Stimulated activated CD4-positive, alpha-beta T cell treated with anti-CD3 and anti-CD28 coated beads, Interleukin-2, amount 100 ng/mL, for 4 hours (primary cell): ENCODE measurements around the gene CASP8AP2.
"Not testable (repeated sequence)": the region's sequence is repeated elsewhere in the genome, so short reads cannot be mapped to it uniquely, and the experiment has no call there.

Experiments
- DNase-seq: peaks from one replicate; pipeline ENCODE4 v3.0.0-alpha.2; 2020; ENCODE audit warnings: low read depth

The CASP8AP2 gene

DNA sequence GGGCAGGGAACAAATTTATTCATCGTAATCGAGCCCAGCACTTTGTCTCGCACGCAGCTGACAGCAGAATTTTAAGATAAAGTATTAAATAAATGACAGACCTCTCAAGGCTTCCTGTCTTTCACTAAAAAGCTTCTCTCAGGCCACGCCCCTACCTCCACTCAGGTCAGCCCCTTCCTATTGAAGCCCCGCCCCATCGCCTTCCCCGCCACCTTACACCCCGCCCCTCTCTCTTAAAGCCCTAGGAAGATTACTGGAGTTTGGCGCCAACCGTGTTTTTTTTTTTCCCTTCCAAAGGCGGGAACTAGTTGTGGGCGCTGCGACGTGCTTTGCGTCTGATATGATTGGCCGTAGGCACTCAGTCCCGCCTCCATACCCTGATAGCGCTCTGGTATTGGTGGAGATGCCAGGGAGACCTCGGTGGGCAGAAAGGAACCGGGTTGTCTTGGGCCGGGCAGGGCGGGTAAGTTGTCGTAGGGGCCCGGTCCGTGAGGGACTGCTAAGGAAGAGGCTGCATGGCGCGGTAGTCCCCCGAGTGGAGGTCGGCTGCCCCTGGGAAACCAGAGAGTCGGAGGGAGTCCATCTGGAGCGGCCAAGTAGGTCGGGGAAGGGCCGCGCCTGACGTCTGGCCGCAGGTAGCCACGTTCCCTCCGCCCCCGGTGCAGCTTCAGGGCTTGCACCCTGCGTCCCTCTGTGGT lies at the start of gene CASP8AP2:
TSS of gene CASP8AP2 (plus strand) at position 409 of the 698 bp plus-strand sequence.
- peak; percentile 90 for DNase-seq

GRCh38 chr6:89781070-89782034 lies 48.3 kb upstream of the CASP8AP2 start:
- no peak for DNase-seq

DNA sequence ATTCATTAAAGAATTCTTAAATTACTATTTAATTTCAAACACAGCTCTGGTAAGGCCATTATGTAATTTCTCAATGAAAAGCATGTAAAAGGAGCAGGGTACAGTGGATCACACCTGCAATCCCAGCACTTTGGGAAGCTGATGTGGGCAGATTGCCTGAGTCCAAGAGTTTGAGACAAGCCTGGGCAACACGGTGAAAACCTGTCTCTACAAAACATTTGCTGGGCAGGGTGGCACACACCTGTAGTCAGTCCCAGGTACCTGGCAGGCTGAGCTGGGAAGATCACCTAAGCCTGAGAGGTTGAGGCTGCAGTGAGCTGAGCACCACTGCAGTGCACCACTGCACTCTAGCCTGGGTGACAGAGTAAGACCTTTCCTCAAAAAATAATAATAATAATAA lies 47.5 kb upstream of the CASP8AP2 start:
- DNase-seq = no peak

DNA sequence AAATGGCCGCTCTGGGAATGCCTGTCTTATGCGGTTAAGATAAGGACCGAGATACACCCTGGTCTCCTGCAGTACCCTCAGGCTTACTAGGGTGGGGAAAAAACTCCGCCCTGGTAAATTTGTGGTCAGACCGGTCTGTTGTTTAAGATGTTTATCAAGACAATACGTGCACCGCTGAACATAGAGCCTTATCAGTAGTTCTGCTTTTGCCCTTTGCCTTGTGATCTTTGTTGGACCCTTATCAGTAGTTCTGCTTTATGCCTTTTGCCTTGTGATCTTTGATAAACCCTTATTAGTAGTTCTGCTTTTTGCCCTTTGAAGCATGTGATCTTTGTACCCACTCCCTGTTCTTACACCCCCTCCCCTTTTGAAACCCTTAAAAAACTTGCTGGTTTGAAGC lies 46.4 kb upstream of the CASP8AP2 start:
- not testable (repeated sequence) for DNase-seq

GRCh38 chr6:89784838-89785237 lies 44.8 kb upstream of the CASP8AP2 start:
- DNase-seq = no peak

GRCh38 chr6:89786970-89787369 lies 42.7 kb upstream of the CASP8AP2 start:
- DNase-seq = no peak

GRCh38 chr6:89787660-89788328 lies 41.9 kb upstream of the CASP8AP2 start:
- no peak for DNase-seq

DNA sequence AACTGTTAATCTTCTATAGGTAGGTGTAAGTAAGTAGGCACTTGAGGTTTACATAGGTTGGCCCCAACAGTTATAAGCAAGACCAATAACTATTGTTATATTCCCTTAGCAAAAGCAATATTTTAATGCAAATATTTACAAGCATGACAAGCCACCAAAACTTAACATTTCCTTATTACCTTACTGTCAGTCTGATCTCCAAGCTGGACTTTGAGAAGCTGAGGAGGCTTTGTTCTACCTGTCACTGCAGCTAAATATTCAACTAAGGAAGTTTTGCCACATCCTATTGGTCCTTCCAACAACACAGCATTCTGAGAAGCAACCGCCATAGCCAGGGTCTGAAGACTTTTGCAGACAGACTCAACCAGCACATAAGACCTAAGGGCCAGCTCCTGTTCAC lies 39.7 kb upstream of the CASP8AP2 start:
- no peak for DNase-seq

- no peak for DNase-seq
Observed at GRCh38 chr6:89790403-89790802, 39.3 kb upstream of the CASP8AP2 start.

GRCh38 chr6:89792881-89793280 lies 36.8 kb upstream of the CASP8AP2 start:
- no peak for DNase-seq

DNA sequence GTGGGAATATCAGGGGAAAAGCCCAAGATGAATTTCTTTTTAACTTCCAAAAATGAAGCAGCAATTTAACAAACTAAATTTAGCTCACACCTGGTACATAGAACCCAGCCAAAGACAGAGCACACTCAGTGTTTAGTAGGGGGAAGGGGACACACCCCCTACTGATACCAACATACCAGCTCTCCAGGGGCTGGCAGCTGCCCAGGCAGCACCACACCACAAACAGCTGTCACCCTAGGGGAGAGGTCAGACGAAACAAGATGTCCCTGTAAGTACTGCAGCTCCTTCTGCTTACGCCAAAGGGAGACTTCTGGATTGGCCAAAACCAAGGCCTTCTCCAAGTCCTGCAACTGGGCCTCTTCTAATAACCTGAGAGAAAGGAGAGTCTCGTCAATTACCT lies 36.1 kb upstream of the CASP8AP2 start:
- DNase-seq = no peak

GRCh38 chr6:89794324-89794723 lies 35.4 kb upstream of the CASP8AP2 start:
- no peak for DNase-seq

DNA sequence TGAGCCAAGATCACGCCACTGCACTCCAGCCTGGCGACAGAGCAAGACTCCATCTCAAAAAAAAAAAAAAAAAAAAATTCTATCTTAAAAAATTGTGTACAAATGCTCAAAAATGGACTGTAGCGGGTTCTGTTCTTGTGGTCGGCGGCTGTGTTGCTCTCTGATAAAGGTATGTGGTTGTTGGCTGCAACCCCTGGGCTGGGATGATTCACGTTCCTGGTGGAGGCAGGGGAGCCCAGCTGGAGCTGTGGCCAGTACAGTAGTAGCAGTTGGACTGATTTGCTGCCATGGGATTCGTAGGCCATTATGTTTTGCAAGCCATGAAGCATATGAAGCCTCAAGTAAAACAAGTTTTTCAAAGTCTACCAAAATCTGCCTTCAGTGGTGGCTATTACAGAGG lies 32.4 kb upstream of the CASP8AP2 start:
- DNase-seq = no peak

DNA sequence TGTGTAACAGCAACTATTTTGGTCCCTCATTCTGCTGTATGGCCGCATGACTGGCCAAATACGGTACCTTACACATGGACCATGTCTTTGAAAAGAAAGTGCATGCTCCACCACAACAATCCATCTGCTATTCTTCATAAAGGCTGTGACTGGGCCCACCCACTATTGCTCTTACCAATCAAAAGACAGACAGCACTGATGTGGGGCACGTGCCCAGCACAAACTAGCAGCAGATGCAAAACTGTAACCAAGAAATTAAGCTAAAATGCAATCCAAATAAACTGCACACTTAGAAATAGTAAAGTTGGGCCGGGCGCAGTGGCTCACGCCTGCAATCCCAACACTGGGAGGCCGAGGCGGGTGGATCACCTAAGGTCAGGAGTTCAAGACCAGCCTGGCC lies 30.6 kb upstream of the CASP8AP2 start:
- DNase-seq = no peak

- DNase-seq = no peak
Observed at GRCh38 chr6:89799756-89800155, 29.9 kb upstream of the CASP8AP2 start.

DNA sequence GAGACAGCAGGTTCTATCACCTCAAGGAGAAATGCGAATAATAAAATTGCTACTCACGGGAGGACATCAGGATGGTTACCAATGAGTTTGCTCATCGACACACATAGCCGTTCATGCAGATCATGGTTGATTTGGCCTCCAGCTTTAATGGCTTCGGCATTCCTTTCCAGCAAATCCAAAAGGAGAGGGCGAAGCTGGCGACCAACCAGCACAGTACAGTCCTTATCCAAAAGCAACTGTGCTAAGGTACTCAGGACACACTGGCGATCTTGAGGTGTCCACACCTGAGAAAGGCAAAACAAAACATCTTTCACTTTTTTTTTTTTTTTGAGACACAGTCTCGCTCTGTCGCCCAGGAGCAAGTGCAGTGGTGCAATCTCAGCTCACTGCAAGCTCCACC lies 26.4 kb upstream of the CASP8AP2 start:
- no peak for DNase-seq

GRCh38 chr6:89805814-89806371 lies 23.8 kb upstream of the CASP8AP2 start:
- DNase-seq = no peak

DNA sequence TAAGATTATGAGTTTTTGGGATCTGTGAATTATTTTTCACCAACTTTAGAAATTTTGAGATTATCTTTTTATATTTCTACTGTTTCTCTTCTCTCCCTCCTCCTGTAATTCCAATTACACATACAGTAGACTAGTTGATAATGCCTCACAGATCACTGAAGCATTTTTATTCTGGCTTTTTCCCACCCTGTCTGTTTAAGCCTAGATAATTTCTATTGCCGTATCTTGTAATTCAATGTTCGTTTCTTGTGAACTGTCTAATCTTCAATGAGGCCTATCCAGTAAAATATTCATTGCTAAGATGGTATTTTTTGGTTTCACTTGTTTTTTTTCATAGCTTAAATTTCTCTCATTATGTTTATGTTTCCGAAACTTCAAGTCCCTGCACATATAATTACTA lies 22.1 kb upstream of the CASP8AP2 start:
- DNase-seq = no peak

DNA sequence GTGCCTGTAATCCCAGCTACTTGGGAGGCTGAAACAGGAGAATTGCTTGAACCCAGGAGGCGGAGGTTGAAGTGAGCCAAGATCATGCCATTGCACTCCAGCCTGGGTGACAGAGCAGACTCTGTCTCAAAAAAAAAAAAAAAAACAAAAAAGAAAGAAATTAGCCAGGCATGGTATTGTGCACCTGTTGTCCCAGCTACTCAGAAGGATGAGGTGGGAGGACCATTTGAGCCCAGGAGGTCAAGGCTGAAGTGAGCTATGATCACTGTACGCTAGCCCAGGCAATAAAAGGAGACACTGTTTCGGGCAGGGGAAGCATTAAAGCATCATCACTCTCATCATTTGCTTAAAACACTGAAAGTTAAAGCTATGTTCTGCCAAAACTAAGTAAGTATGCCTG lies 16.3 kb upstream of the CASP8AP2 start:
- not testable (repeated sequence) for DNase-seq

DNA sequence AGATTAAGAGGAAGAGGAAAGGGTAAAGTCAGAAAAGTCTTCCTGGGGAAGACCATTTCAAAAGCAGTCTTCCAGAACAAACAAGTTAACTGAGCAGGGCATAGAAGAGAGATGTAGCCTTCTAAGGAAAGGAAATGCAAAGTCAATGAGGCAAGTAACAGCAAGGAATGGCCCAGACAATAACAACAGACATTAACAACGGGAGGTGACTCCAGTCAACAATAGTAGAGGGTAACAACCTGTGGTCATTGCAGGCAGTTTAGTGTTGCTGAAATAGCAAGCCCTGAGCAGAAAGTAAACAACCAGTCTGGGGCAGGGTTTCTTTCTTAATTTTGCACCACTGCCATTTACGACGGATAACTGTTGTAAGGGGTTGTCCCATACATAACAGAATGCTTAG lies 12.2 kb upstream of the CASP8AP2 start:
- no peak for DNase-seq

- no peak for DNase-seq
Observed at GRCh38 chr6:89818977-89819335, 10.7 kb upstream of the CASP8AP2 start.

GRCh38 chr6:89819336-89820130 lies 10.1 kb upstream of the CASP8AP2 start, which contains the start of gene MDN1:
MDN1 (minus strand) TSS chr6:89819794; CDS start chr6:89819607, 187 bp downstream.
- peak; percentile 89 for DNase-seq
